ENCODE measurements around the gene CGB8. TPM values are rescaled to one million over a fixed set of nuclear protein-coding genes. Genes with fewer than 3 reads are reported as not detected.
"Not testable (repeated sequence)": the region's sequence is repeated elsewhere in the genome, so short reads cannot be mapped to it uniquely, and the experiment has no call there.

CGB8 gene
- total RNA-seq, 1 donor from 2014 or later: not detected

- H3K27ac Mint-ChIP-seq; H3K79me2 ChIP-seq (ENCODE audit: low read depth); H3K27me3 ChIP-seq; H3K27ac ChIP-seq; H3K9ac ChIP-seq; H3K36me3 Mint-ChIP-seq; H2AFZ ChIP-seq (replicated peaks); H3K4me1 ChIP-seq; H3K4me2 ChIP-seq; H3F3A ChIP-seq (ENCODE audit: low read depth); H3K36me3 ChIP-seq; H3K4me1 Mint-ChIP-seq; H3K27me3 Mint-ChIP-seq (ENCODE audit: insufficient read depth, low read depth); H3K4me3 Mint-ChIP-seq; DNase-seq (ENCODE audit: low spot score); H4K20me1 ChIP-seq (ENCODE audit: low read depth); H3K9me3 Mint-ChIP-seq; H3K9me3 ChIP-seq (ENCODE audit: low read depth); H3K4me3 ChIP-seq: not testable (repeated sequence)
These were observed 5.4 kb downstream of the CGB8 start, which contains the start of gene CGB5 for GRCh38 chr19:49043548-49043947. CGB5 (plus strand) TSS chr19:49043848; CDS start chr19:49044210, 362 bp downstream.

DNA sequence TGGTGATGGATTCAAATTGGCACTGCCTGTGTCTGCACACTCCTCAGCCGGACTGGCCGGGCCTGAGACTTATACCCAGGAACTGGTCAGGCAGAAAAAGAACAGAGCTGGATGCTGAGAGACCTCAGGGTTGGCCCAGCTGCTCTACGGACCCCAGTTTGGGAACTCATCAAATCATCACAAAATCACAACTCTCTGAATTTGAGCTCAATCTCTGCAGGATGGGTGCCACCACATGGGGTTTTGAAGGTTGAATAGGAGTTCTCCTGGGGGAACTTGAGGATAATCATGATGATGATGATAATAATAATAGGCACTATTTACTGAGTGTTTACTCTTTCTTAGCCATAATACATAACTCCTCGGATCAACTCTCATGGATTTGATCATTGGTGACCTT, 6.2 kb downstream of the CGB8 start:
- not testable (repeated sequence) for H3K79me2 ChIP-seq (ENCODE audit: low read depth); H3K4me3 Mint-ChIP-seq; H3K4me1 ChIP-seq; H3K27me3 ChIP-seq; H3K27ac Mint-ChIP-seq; H3K4me3 ChIP-seq; H3K4me2 ChIP-seq; H3K36me3 Mint-ChIP-seq; H3K27ac ChIP-seq; H3K36me3 ChIP-seq; H2AFZ ChIP-seq (replicated peaks); H3K4me1 Mint-ChIP-seq; H3K9me3 ChIP-seq (ENCODE audit: low read depth); H3K9me3 Mint-ChIP-seq; DNase-seq (ENCODE audit: low spot score); H3K9ac ChIP-seq; H3K27me3 Mint-ChIP-seq (ENCODE audit: insufficient read depth, low read depth); H3F3A ChIP-seq (ENCODE audit: low read depth); H4K20me1 ChIP-seq (ENCODE audit: low read depth)

GRCh38 chr19:49042177-49042576, 6.7 kb downstream of the CGB8 start:
- peaks cover 5% of the 10 kb centered on the region for H3K4me1 Mint-ChIP-seq
- no peaks in the 10 kb centered on the region for H3K9me3 Mint-ChIP-seq

GRCh38 chr19:49039736-49040135, 9.2 kb downstream of the CGB8 start:
- H3K27ac ChIP-seq, H3K36me3 Mint-ChIP-seq, H3K4me3 Mint-ChIP-seq: not testable (repeated sequence)

More at GRCh38 chr19:49042177-49042576, 6.7 kb downstream of the CGB8 start:
- Histone ChIP-seq H3K4me2 (no peak overlapping the region), H3K9me3 (ENCODE audit: low read depth) (no peaks in the 10 kb centered on the region), H3K9ac (no peak overlapping the region), H3K27ac (no peak overlapping the region), H3F3A (ENCODE audit: low read depth) (no peaks in the 10 kb centered on the region), H4K20me1 (ENCODE audit: low read depth) (no peaks in the 10 kb centered on the region), H2AFZ (replicated peaks) (no peak overlapping the region), H3K79me2 (ENCODE audit: low read depth) (no peaks in the 10 kb centered on the region), H3K4me3 (no peak overlapping the region), H3K27me3 (no peaks in the 10 kb centered on the region), H3K4me1 (no peaks in the 10 kb centered on the region), H3K36me3 (no peaks in the 10 kb centered on the region)
- H3K27me3 Mint-ChIP-seq (ENCODE audit: insufficient read depth, low read depth): peaks cover 8% of the 10 kb centered on the region
- TF ChIP-seq CTCF (IDR thresholded peaks at IDR 0.05) (no peak), EZH2phosphoT487 (IDR thresholded peaks at IDR 0.05) (no peak), EZH2 (IDR thresholded peaks at IDR 0.05) (no peak)
- no peak overlapping the region for H3K27ac Mint-ChIP-seq
- DNase-seq (ENCODE audit: low spot score): no peak
- H3K4me3 Mint-ChIP-seq: no peak overlapping the region
- no peaks in the 10 kb centered on the region for H3K36me3 Mint-ChIP-seq

DNA sequence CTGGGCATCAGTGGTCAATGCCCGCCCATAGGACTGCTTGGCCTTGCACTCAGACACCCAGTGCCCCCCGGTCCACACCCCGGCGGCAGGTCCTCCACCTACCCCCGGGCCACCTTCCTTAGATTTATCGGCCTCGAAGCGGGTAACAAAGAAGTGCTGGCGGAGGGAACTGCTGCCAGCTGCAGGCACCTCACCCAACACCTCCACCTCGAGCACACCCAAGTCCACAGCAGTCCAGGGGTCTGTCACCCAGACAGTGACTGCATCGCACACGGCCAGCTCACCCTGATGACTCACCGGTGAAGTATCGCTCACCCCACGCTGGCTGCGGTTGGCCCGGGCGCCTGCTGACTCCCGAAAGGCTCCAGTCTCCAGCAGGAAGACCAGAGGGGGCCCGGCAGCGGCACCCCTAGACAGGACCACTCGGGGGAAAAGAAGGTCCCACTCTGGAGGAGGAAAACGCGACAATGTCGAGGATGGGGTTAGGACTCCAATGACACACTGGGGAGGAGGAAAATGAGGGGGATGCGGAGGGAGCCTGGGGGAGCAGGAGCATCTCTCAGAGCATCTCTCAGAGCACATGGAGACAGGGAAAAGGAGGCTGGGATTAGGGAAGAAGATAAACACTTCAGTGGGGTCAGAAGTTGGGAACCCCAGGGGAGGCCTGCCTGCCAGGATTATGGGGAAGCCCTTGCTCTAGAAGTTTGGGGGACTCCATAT, 10.2 kb downstream of the CGB8 start:
- H2AFZ ChIP-seq (replicated peaks); H4K20me1 ChIP-seq (ENCODE audit: low read depth); H3K4me3 ChIP-seq; H3K36me3 Mint-ChIP-seq; H3K9ac ChIP-seq; H3K36me3 ChIP-seq; DNase-seq (ENCODE audit: low spot score); H3F3A ChIP-seq (ENCODE audit: low read depth); H3K27ac Mint-ChIP-seq; H3K4me1 Mint-ChIP-seq; H3K27ac ChIP-seq; H3K79me2 ChIP-seq (ENCODE audit: low read depth); H3K4me3 Mint-ChIP-seq; H3K9me3 Mint-ChIP-seq; H3K27me3 Mint-ChIP-seq (ENCODE audit: insufficient read depth, low read depth); H3K4me1 ChIP-seq; H3K4me2 ChIP-seq; H3K9me3 ChIP-seq (ENCODE audit: low read depth); H3K27me3 ChIP-seq: not testable (repeated sequence)

More at GRCh38 chr19:49039736-49040135, 9.2 kb downstream of the CGB8 start:
- not testable (repeated sequence) for H3K4me1 Mint-ChIP-seq; H2AFZ ChIP-seq (replicated peaks); H3K27ac Mint-ChIP-seq; H3K4me1 ChIP-seq; H3K9me3 ChIP-seq (ENCODE audit: low read depth); DNase-seq (ENCODE audit: low spot score); H3K27me3 Mint-ChIP-seq (ENCODE audit: insufficient read depth, low read depth); H3K27me3 ChIP-seq; H4K20me1 ChIP-seq (ENCODE audit: low read depth); H3K79me2 ChIP-seq (ENCODE audit: low read depth); H3F3A ChIP-seq (ENCODE audit: low read depth); H3K4me2 ChIP-seq; H3K9me3 Mint-ChIP-seq; H3K36me3 ChIP-seq; H3K9ac ChIP-seq; H3K4me3 ChIP-seq

DNA sequence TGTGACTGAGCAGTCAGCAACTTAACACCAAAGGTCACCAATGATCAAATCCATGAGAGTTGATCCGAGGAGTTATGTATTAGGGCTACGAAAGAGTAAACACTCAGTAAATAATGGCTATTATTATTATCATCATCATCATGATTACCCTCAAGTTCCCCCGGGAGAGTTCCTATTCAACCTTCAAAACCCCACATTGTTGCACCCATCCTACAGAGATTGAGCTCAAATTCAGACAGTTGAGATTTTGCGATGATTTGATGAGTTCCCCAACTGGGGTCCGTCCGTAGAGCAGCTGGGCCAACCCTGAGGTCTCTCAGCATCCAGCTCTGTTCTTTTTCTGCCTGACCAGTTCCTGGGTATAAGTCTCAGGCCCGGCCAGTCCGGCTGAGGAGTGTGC, 10.8 kb downstream of the CGB8 start:
- H3K4me3 Mint-ChIP-seq; H3K9ac ChIP-seq; DNase-seq (ENCODE audit: low spot score); H3K4me1 ChIP-seq; H4K20me1 ChIP-seq (ENCODE audit: low read depth); H3K27ac ChIP-seq; H3K79me2 ChIP-seq (ENCODE audit: low read depth); H3K9me3 Mint-ChIP-seq; H3K4me1 Mint-ChIP-seq; H3K27ac Mint-ChIP-seq; H3K4me2 ChIP-seq; H3K27me3 Mint-ChIP-seq (ENCODE audit: insufficient read depth, low read depth); H3K9me3 ChIP-seq (ENCODE audit: low read depth); H3K36me3 ChIP-seq; H3K4me3 ChIP-seq; H3K36me3 Mint-ChIP-seq; H2AFZ ChIP-seq (replicated peaks); H3K27me3 ChIP-seq; H3F3A ChIP-seq (ENCODE audit: low read depth): not testable (repeated sequence)

Measured in neural progenitor cell (in vitro differentiated cells).